Osteocyte (in vitro differentiated cells): ENCODE measurements around the gene RPTOR. TPM values are rescaled to one million over a fixed set of nuclear protein-coding genes. Genes with fewer than 3 reads are reported as not detected.

ENCODE experiments used
- DNase-seq: peaks from one replicate; pipeline ENCODE4 v3.0.0; 2021; ENCODE audit warnings: mixed read lengths; ENCODE audit not compliant: unreplicated experiment; ENCODE audit errors: extremely low spot score
- H3K27ac Mint-ChIP-seq: one replicate; pipeline ENCODE4 v1.8.0; 2021; ENCODE audit warnings: mild to moderate bottlenecking, mixed read lengths; ENCODE audit not compliant: unreplicated experiment
- H3K27me3 Mint-ChIP-seq: one replicate; pipeline ENCODE4 v1.8.0; 2021; ENCODE audit warnings: mixed read lengths; ENCODE audit not compliant: unreplicated experiment
- H3K36me3 Mint-ChIP-seq: one replicate; pipeline ENCODE4 v1.8.0; 2021; ENCODE audit warnings: mixed read lengths; ENCODE audit not compliant: unreplicated experiment
- H3K4me1 Mint-ChIP-seq: one replicate; pipeline ENCODE4 v1.8.0; 2021; ENCODE audit warnings: mixed read lengths; ENCODE audit not compliant: unreplicated experiment
- H3K4me3 Mint-ChIP-seq: one replicate; pipeline ENCODE4 v1.8.0; 2021; ENCODE audit warnings: mild to moderate bottlenecking, moderate library complexity, mixed read lengths; ENCODE audit not compliant: unreplicated experiment
- H3K9me3 Mint-ChIP-seq: one replicate; pipeline ENCODE4 v1.8.0; 2021; ENCODE audit warnings: mixed read lengths; ENCODE audit not compliant: unreplicated experiment
- total RNA-seq: library from RNA; stranded (reverse); gene quantifications from 2 replicates; pipeline ENCODE4 v1.2.1, GENCODE V29; 2021
- TF ChIP-seq, protein P1 (sequence below): fragments of 200-600 bp; sonication (generic); IDR thresholded peaks from 2 replicates; pipeline ENCODE4 v1.5.0; 2021; ENCODE audit warnings: antibody characterized with exemption, mild to moderate bottlenecking, moderate library complexity

The RPTOR gene
- total RNA-seq, 1 donor from 2014 or later: 36.0 TPM

DNA sequence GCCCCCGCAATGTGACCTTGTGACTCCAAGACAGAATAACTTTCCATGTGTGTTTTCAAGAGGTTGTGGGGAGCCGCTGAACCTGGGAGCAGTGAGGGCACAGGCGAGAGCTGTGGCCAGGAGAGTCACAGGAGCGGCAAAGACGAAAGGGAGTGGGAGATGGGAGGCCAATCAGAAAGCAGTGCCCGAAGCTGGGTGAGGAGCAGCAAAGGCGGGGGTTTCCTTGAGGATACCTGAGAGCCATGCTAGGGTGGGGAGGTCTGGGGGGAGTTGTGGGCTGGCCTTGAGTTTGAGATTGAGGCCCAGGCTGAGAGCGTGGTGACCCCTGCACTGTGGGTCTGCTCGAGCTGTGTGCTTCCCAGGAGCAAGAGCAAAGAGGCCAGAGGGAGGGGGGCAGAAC is 45.1 kb upstream of the RPTOR start:
- peaks cover 15% of the 10 kb centered on the region for H3K27me3 Mint-ChIP-seq
- H3K4me1 Mint-ChIP-seq: peaks cover 10% of the 10 kb centered on the region
- TF ChIP-seq, protein P1, sequence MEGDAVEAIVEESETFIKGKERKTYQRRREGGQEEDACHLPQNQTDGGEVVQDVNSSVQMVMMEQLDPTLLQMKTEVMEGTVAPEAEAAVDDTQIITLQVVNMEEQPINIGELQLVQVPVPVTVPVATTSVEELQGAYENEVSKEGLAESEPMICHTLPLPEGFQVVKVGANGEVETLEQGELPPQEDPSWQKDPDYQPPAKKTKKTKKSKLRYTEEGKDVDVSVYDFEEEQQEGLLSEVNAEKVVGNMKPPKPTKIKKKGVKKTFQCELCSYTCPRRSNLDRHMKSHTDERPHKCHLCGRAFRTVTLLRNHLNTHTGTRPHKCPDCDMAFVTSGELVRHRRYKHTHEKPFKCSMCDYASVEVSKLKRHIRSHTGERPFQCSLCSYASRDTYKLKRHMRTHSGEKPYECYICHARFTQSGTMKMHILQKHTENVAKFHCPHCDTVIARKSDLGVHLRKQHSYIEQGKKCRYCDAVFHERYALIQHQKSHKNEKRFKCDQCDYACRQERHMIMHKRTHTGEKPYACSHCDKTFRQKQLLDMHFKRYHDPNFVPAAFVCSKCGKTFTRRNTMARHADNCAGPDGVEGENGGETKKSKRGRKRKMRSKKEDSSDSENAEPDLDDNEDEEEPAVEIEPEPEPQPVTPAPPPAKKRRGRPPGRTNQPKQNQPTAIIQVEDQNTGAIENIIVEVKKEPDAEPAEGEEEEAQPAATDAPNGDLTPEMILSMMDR: no peak
- H3K36me3 Mint-ChIP-seq: no peaks in the 10 kb centered on the region
- no peak overlapping the region for H3K27ac Mint-ChIP-seq
- H3K9me3 Mint-ChIP-seq: no peaks in the 10 kb centered on the region
- no peak overlapping the region for H3K4me3 Mint-ChIP-seq
- DNase-seq: no peak

DNA sequence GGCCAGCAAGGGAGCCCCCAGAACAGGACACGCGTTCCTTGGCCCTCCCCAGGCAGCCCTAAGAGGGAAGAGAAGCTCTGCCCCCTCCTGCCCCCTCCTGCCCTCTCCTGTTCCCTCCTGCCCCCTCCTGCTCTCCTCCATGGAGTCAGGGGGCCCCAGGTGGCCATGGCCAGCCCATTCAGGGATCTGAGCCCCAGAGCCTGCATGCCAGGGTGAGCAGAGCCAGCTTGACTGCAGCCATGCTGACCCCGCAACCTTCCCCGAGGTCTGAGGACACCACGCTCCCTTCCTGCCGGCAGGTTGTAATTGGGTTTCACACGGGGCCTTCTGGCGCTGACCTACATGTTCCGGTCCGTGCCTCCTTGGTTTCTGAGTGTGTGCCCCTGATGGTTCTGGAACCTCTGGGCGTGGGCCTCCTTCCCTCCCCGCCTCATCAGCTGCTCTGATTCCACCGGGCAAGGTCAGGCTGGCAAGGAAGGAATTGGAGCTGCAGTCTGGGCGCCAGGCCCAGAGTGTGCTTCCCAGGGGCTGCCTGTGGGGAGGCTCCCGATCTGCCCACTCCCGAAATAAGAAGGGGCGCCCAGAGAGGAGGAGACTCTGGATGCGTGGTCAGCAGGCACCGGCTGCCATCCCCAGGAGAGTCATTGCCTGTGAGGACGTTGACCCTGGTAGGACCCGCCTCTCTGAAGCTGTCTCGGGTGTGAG is 44.5 kb upstream of the RPTOR start:
- peaks cover 16% of the 10 kb centered on the region for H3K4me1 Mint-ChIP-seq
- no peak for DNase-seq
- H3K9me3 Mint-ChIP-seq: no peaks in the 10 kb centered on the region
- no peak overlapping the region for H3K27ac Mint-ChIP-seq
- H3K4me3 Mint-ChIP-seq: no peak overlapping the region
- no peaks in the 10 kb centered on the region for H3K36me3 Mint-ChIP-seq
- peaks cover 15% of the 10 kb centered on the region for H3K27me3 Mint-ChIP-seq
- TF ChIP-seq, protein P1: no peak

DNA sequence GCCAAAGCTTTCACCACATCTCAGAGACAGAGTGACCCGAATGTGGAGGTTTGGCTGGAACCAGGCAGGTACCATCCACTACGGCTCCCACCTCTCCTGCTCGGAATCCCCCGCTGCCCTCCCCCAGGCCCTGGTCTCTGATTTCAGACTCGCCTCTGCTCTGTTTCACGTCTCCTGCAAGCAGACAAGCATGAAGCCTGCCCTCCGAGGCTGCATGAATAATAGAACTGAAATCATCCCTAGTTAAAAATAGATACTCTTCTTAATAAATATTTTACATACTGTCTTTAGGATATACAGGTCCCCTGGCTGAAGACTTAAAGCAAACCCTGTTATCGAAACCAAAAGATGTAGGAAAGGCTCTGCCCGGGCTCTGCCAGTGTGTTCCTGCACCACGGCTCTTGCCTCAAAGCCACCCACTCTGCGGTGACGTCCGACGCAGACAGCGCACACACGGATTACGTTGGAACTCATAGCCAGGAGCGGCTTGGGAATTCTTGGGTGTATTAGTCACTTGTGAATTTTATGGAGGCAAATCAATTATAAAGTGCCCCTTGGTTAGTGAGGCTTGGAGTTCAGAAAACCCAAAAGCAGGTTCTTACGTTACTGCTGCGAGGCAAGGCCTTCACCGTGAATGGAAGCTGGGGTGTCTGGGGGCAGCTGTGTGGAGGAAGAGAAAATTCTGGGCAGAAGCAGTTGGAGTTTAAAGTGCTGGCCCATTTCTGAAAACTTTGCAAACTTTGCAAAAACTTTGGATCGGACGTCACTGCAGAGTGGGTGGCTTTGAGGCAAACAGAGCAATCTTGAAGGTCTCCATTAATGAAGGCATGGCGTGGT is 42.7 kb upstream of the RPTOR start:
- Mint-ChIP-seq H3K27ac (no peak overlapping the region), H3K4me3 (no peak overlapping the region), H3K27me3 (peaks cover 4% of the 10 kb centered on the region), H3K36me3 (no peaks in the 10 kb centered on the region), H3K9me3 (no peaks in the 10 kb centered on the region), H3K4me1 (peaks cover 19% of the 10 kb centered on the region)
- TF ChIP-seq, protein P1: no peak
- no peak for DNase-seq

DNA sequence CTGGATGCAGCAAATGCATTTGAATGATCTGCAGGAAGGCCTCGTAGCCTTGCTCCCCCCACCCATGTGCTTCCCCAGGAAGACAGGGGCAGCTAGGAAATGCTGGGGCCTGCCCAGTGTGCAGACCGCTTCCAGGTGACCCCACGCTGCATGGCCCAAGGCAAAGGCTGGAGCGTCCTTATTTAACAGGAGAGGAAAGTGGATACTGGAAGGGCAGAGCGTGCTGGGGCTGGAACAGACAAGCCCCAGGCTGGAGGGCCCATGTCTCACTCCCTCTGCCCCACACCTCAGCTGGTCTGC is 42.1 kb upstream of the RPTOR start:
- Mint-ChIP-seq H3K36me3 (no peaks in the 10 kb centered on the region), H3K27me3 (no peaks in the 10 kb centered on the region), H3K27ac (no peak overlapping the region), H3K4me1 (peaks cover 19% of the 10 kb centered on the region), H3K4me3 (no peak overlapping the region), H3K9me3 (no peaks in the 10 kb centered on the region)
- DNase-seq: no peak
- TF ChIP-seq, protein P1: no peak

DNA sequence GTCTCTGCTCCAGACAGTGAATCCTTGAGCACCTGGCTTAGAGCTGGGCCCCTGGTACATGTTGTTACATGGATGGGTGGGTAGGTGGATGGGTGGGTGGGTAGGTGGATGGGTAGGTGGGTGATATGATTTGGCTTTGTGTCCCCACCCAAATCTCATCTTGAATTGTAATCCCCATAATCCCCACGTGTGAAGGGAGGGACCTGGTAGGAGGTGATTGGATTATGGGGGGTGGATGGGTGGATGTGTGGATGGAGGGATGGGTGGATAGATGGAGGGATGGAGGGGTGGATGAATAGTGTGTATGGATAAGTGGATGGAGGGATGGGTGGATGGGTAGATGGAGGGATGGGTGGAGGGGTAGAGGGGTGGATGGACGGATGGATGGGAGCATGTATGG is 41.6 kb upstream of the RPTOR start:
- DNase-seq: no peak
- H3K9me3 Mint-ChIP-seq: no peaks in the 10 kb centered on the region
- peaks cover 18% of the 10 kb centered on the region for H3K4me1 Mint-ChIP-seq
- no peaks in the 10 kb centered on the region for H3K27me3 Mint-ChIP-seq
- H3K4me3 Mint-ChIP-seq: no peak overlapping the region
- no peaks in the 10 kb centered on the region for H3K36me3 Mint-ChIP-seq
- TF ChIP-seq, protein P1: no peak
- H3K27ac Mint-ChIP-seq: no peak overlapping the region
